ENCODE results near the gene DNASE2B. TPM values are rescaled to one million over a fixed set of nuclear protein-coding genes. Genes with fewer than 3 reads are reported as not detected.
"Not testable (repeated sequence)": the region's sequence is repeated elsewhere in the genome, so short reads cannot be mapped to it uniquely, and the experiment has no call there.

Gene DNASE2B
- total RNA-seq, 1 experiment from 2014 or later: not detected

- H3K4me2 ChIP-seq (ENCODE audit: low read length): peak overlapping the region; percentile 58
- no peaks in the 10 kb centered on the region for H3K36me3 ChIP-seq (ENCODE audit: low read depth, low read length)
- H3K79me2 ChIP-seq (ENCODE audit: low read length): no peaks in the 10 kb centered on the region
- peak overlapping the region; percentile 15; the same call in 1 of the 2 replicates for H2AFZ ChIP-seq (ENCODE audit: low read length)
- peaks cover 12% of the 10 kb centered on the region for H3K4me1 ChIP-seq (ENCODE audit: insufficient read depth, low read length)
- H3K9me3 ChIP-seq (ENCODE audit: low read length): no peaks in the 10 kb centered on the region
- BruUV-seq (replicated peaks): no TSS peak
- H4K20me1 ChIP-seq (ENCODE audit: low read length): no peaks in the 10 kb centered on the region
- no peak overlapping the region for H3K4me3 ChIP-seq (ENCODE audit: low read length)
- DNase-seq (peak; percentile 93), ATAC-seq (peak; percentile 93)
- CTCF ChIA-PET: interaction anchor here (0.6 to 1.2 kb wide), 5 partner anchors 38 to 259 kb away, joined by 3 to 11 read pairs (median 4); partner anchors contain the start of genes GNG5 and SPATA1
- peak overlapping the region; percentile 57 for H3K27ac ChIP-seq (ENCODE audit: low read length)
- no peak overlapping the region for H3K9ac ChIP-seq (ENCODE audit: low read length)
- no peaks in the 10 kb centered on the region for H3K9me2 ChIP-seq (replicated peaks; ENCODE audit: low read length)
- intact Hi-C loops (cut with micrococcal nuclease): loop anchor here (1.0 to 5.0 kb wide), 7 partner anchors 40 to 330 kb away; partner anchors contain the start of genes GNG5 and SPATA1
- POLR2A ChIA-PET (ENCODE audit: unreplicated experiment): interaction anchor here (0.6 kb wide), 1 partner anchor 40 kb away, joined by 4 read pairs; no protein-coding TSS in a partner anchor
- TF ChIP-seq EZH2phosphoT487 (IDR thresholded peaks at IDR 0.05; ENCODE audit: borderline replicate concordance, low read length): no peak
- TF ChIP-seq EZH2 (IDR thresholded peaks at IDR 0.05; ENCODE audit: low read length, unreplicated experiment): no peak
- peak; percentile 84 for TF ChIP-seq CTCF (conservative IDR thresholded peaks at IDR 0.05; ENCODE audit: low read depth, low read length)
- no peaks in the 10 kb centered on the region for H3K27me3 ChIP-seq (ENCODE audit: low read length)
- H3F3A ChIP-seq (ENCODE audit: low read length, unreplicated experiment): no peaks in the 10 kb centered on the region
Observed at GRCh38 chr1:84442256-84442655, 44.0 kb downstream of the DNASE2B start.

- not testable (repeated sequence) for H3K36me3 ChIP-seq (ENCODE audit: low read depth, low read length); H3K27me3 ChIP-seq (ENCODE audit: low read length); H3K9ac ChIP-seq (ENCODE audit: low read length); H4K20me1 ChIP-seq (ENCODE audit: low read length); H3K79me2 ChIP-seq (ENCODE audit: low read length); BruUV-seq (replicated peaks); H3K9me2 ChIP-seq (replicated peaks; ENCODE audit: low read length); H3K4me3 ChIP-seq (ENCODE audit: low read length); H3K9me3 ChIP-seq (ENCODE audit: low read length); H3F3A ChIP-seq (ENCODE audit: low read length, unreplicated experiment)
- DNase-seq (peak; percentile 34), ATAC-seq (peak; percentile 76)
- peak overlapping the region; percentile 57 for H3K27ac ChIP-seq (ENCODE audit: low read length)
- ChIA-PET CTCF (interaction anchor here (0.6 to 1.2 kb wide), 7 partner anchors 16 to 259 kb away, joined by 3 to 11 read pairs (median 4); partner anchors contain the start of genes GNG5 and SPATA1), POLR2A (ENCODE audit: unreplicated experiment) (interaction anchor here (0.6 kb wide), 1 partner anchor 40 kb away, joined by 4 read pairs; no protein-coding TSS in a partner anchor)
- intact Hi-C loops (cut with micrococcal nuclease): loop anchor here (1.0 to 5.0 kb wide), 7 partner anchors 39 to 329 kb away; partner anchors contain the start of genes GNG5 and SPATA1
- H2AFZ ChIP-seq (ENCODE audit: low read length): peak overlapping the region; percentile 63; the same call in 1 of the 2 replicates
- peaks cover 12% of the 10 kb centered on the region for H3K4me1 ChIP-seq (ENCODE audit: insufficient read depth, low read length)
- H3K4me2 ChIP-seq (ENCODE audit: low read length): peak overlapping the region; percentile 58
Observed at GRCh38 chr1:84442747-84443646, 44.7 kb downstream of the DNASE2B start.

GRCh38 chr1:84448704-84449103 is 50.4 kb downstream of the DNASE2B start:
- CTCF ChIA-PET; H3K9me2 ChIP-seq (replicated peaks; ENCODE audit: low read length); POLR2A ChIA-PET (ENCODE audit: unreplicated experiment); intact Hi-C loops (cut with micrococcal nuclease); H3K4me1 ChIP-seq (ENCODE audit: insufficient read depth, low read length); H3K27ac ChIP-seq (ENCODE audit: low read length); DNase-seq; BruUV-seq (replicated peaks); H3K9me3 ChIP-seq (ENCODE audit: low read length); H3K4me2 ChIP-seq (ENCODE audit: low read length); H3K79me2 ChIP-seq (ENCODE audit: low read length); H3K36me3 ChIP-seq (ENCODE audit: low read depth, low read length); H4K20me1 ChIP-seq (ENCODE audit: low read length); H3K4me3 ChIP-seq (ENCODE audit: low read length); H3K27me3 ChIP-seq (ENCODE audit: low read length); H3K9ac ChIP-seq (ENCODE audit: low read length); H3F3A ChIP-seq (ENCODE audit: low read length, unreplicated experiment); ATAC-seq; H2AFZ ChIP-seq (ENCODE audit: low read length): not testable (repeated sequence)
